A673 (cell line): ENCODE data around the gene THSD7B. TPM values are rescaled to one million over a fixed set of nuclear protein-coding genes. Genes with fewer than 3 reads are reported as not detected.
"Not testable (repeated sequence)": the region's sequence is repeated elsewhere in the genome, so short reads cannot be mapped to it uniquely, and the experiment has no call there.

Experiments used
- BruUV-seq: library from RNA; stranded (reverse); fragments of 400-500 nt; replicated peaks from 2 replicates; lab custom pipeline; 2021; lab: Mats Ljungman, UMichigan
- CTCF ChIA-PET: fragments of 300-600 bp; sonication (Branson Sonifier 250); formaldehyde crosslinking; loops from one replicate; lab custom pipeline; 2022; ENCODE audit warnings: antibody characterized with exemption; lab: Charles Lee
- POLR2A ChIA-PET: fragments of 300-600 bp; sonication (Branson Sonifier 250); formaldehyde crosslinking; loops from one replicate; lab custom pipeline; 2022; ENCODE audit warnings: antibody characterized with exemption; ENCODE audit not compliant: low non-redundant PET; lab: Charles Lee
- DNase-seq: peaks from one replicate; pipeline ENCODE4 v3.0.0-alpha.2; 2015; ENCODE audit warnings: low spot score
- H3K27ac ChIP-seq: fragments of 200-600 bp; sonication (generic); 2 replicates; pipeline ENCODE4 v1.5.1; 2016; ENCODE audit warnings: mixed run types, low read depth, mild to moderate bottlenecking, mixed read lengths, antibody characterized with exemption, low read length; ENCODE audit not compliant: poor library complexity, severe bottlenecking
- H3K27me3 ChIP-seq: fragments of 200-600 bp; sonication (generic); replicated peaks from 2 replicates; pipeline ENCODE4 v1.6.1; 2017; ENCODE audit warnings: mixed run types, low read depth, mild to moderate bottlenecking, mixed read lengths, antibody characterized with exemption, low read length; ENCODE audit not compliant: insufficient read depth, poor library complexity
- H3K36me3 ChIP-seq: fragments of 200-600 bp; sonication (generic); 2 replicates; pipeline ENCODE4 v1.6.1; 2016; ENCODE audit warnings: mixed run types, mild to moderate bottlenecking, mixed read lengths, antibody characterized with exemption, low read length; ENCODE audit not compliant: insufficient read depth, poor library complexity, severe bottlenecking
- H3K4me1 ChIP-seq: fragments of 200-600 bp; sonication (generic); 2 replicates; pipeline ENCODE4 v1.6.1; 2017; ENCODE audit warnings: mixed run types, mild to moderate bottlenecking, mixed read lengths, antibody characterized with exemption, low read length; ENCODE audit not compliant: insufficient read depth, poor library complexity, severe bottlenecking
- H3K4me3 ChIP-seq: fragments of 200-600 bp; sonication (generic); 2 replicates; pipeline ENCODE4 v1.5.1; 2016; ENCODE audit warnings: low read depth, mixed run types, mild to moderate bottlenecking, mixed read lengths, low read length; ENCODE audit not compliant: poor library complexity, severe bottlenecking
- H3K9me3 ChIP-seq: fragments of 200-600 bp; sonication (generic); 2 replicates; pipeline ENCODE4 v1.6.1; 2016; ENCODE audit warnings: mixed run types, low read depth, mild to moderate bottlenecking, mixed read lengths, antibody characterized with exemption, low read length; ENCODE audit not compliant: poor library complexity, severe bottlenecking
- EZH2 ChIP-seq: fragments of 200-600 bp; sonication (generic); IDR thresholded peaks from 2 replicates; pipeline ENCODE4 v1.6.1; 2017; ENCODE audit warnings: borderline replicate concordance, low read depth, mild to moderate bottlenecking, mixed read lengths, antibody characterized with exemption, low read length; ENCODE audit not compliant: poor library complexity, severe bottlenecking
- intact Hi-C: fragments of 100-400 bp; cut with micrococcal nuclease; formaldehyde crosslinking; loops from one replicate; pipeline ENCODE4 v1.10.0; 2022; ENCODE audit not compliant: unreplicated experiment
- total RNA-seq: library from RNA; stranded (reverse); gene quantifications from 2 replicates; pipeline ENCODE4 v1.2.3, GENCODE V29; 2021
- TF ChIP-seq, protein P1 (sequence below): fragments of 300-800, 200-600 bp; sonication (generic); conservative IDR thresholded peaks from 2 replicates; pipeline ENCODE4 v1.5.1; 2017; ENCODE audit warnings: low read depth, mild to moderate bottlenecking, antibody characterized with exemption, low read length, moderate library complexity, mixed read lengths

THSD7B gene
- total RNA-seq, 1 experiment from 2014 or later = not detected

DNA sequence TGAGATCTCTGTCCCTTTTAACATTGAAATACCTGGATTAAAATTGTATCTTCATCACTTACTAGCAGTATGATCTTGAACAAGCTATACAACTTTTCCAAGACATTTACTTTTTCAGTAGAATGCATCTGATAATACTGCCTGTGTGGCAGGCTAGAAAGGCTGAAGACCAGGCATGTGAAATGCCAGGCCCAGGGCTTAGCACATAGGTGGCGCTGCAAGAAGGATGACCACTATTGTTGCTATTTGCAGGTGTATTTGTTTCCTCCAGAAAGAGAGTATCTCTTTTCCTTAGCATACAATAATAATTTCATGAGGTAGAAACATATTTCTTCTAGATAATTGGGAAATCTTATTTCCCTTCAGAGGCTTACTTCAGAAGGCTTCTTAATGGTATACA is 331.3 kb downstream of the THSD7B start:
- no peak for TF ChIP-seq EZH2
- TF ChIP-seq, protein P1, sequence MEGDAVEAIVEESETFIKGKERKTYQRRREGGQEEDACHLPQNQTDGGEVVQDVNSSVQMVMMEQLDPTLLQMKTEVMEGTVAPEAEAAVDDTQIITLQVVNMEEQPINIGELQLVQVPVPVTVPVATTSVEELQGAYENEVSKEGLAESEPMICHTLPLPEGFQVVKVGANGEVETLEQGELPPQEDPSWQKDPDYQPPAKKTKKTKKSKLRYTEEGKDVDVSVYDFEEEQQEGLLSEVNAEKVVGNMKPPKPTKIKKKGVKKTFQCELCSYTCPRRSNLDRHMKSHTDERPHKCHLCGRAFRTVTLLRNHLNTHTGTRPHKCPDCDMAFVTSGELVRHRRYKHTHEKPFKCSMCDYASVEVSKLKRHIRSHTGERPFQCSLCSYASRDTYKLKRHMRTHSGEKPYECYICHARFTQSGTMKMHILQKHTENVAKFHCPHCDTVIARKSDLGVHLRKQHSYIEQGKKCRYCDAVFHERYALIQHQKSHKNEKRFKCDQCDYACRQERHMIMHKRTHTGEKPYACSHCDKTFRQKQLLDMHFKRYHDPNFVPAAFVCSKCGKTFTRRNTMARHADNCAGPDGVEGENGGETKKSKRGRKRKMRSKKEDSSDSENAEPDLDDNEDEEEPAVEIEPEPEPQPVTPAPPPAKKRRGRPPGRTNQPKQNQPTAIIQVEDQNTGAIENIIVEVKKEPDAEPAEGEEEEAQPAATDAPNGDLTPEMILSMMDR = no peak
- ChIA-PET CTCF (no interaction called here), POLR2A (no interaction called here)
- Histone ChIP-seq H3K9me3 (no peaks in the 10 kb centered on the region), H3K4me1 (no peaks in the 10 kb centered on the region), H3K27ac (no peak overlapping the region), H3K36me3 (no peaks in the 10 kb centered on the region), H3K4me3 (no peak overlapping the region), H3K27me3 (no peaks in the 10 kb centered on the region)
- no peak for DNase-seq
- intact Hi-C loops = no loop called here
- BruUV-seq = no TSS peak

DNA sequence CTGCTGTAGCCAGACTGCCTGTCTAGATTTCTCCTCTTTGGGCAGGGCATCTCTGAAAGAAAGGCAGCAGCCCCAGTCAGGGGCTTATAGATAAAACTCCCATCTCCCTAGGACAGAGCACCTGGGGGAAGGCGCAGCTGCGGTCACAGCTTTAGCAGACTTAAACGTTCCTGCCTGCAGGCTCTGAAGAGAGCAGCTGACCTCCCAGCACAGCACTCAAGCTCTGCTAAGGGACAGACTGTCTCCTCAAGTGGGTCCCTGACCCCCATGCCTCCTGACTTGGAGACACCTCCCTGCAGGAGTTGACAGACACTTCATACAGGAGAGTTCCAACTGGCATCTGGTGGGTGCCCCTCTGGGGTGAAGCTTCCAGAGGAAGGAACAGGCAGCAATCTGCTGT is 336.5 kb downstream of the THSD7B start:
- H3K4me3 ChIP-seq, H3K27ac ChIP-seq, POLR2A ChIA-PET, H3K36me3 ChIP-seq, H3K27me3 ChIP-seq, CTCF ChIA-PET, intact Hi-C loops, DNase-seq, H3K9me3 ChIP-seq, BruUV-seq, H3K4me1 ChIP-seq: not testable (repeated sequence)

DNA sequence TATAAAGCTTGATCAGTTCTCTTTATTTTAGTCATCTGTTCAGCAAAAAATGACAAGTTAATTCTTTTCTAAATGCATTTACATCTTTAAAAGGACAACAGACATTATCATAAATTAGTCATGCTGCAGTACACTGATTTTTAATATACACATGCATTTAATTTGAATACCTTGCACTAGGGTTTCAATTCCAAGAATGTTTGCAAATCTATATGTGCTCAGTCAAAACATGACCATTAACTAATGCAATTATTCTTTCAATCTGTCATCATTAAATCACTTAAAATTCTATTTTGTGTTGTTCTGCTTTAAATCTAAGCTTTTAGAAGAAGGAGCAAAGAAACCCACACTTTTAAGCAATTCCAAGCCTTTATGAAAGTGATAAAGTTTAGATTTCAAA is 342.6 kb downstream of the THSD7B start:
- POLR2A ChIA-PET = no interaction called here
- no peak overlapping the region for H3K27ac ChIP-seq
- no peak for DNase-seq
- no peak for TF ChIP-seq EZH2
- TF ChIP-seq, protein P1 = no peak
- BruUV-seq = no TSS peak
- H3K4me1 ChIP-seq = no peaks in the 10 kb centered on the region
- CTCF ChIA-PET = no interaction called here
- no peaks in the 10 kb centered on the region for H3K9me3 ChIP-seq
- no peaks in the 10 kb centered on the region for H3K36me3 ChIP-seq
- no peaks in the 10 kb centered on the region for H3K27me3 ChIP-seq
- no peak overlapping the region for H3K4me3 ChIP-seq
- intact Hi-C loops = no loop called here

DNA sequence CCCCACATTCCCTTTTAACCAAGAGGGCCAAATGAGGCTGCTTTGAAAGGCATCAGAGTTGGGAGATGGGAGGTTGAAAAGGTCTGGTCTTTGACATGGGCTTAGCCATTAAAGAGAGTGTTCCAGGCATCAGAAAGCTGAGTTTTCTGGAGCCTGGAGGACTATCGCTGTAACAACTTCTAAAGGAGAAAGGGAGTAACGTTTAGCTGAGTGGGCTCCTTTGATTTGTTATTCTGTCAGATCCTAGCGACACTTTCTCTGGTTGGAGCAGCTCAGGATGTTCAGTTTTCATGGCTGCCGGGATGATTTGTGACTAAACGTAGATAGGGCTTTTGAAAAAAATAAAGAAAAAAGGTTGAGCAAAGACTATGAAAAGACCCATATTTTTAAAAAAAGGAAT is 346.6 kb downstream of the THSD7B start:
- no TSS peak for BruUV-seq
- DNase-seq = no peak
- Histone ChIP-seq H3K36me3 (no peaks in the 10 kb centered on the region), H3K4me3 (no peak overlapping the region), H3K27ac (no peak overlapping the region), H3K27me3 (no peaks in the 10 kb centered on the region), H3K4me1 (no peaks in the 10 kb centered on the region), H3K9me3 (no peaks in the 10 kb centered on the region)
- POLR2A ChIA-PET = no interaction called here
- TF ChIP-seq EZH2 = no peak
- TF ChIP-seq, protein P1 = no peak
- CTCF ChIA-PET = no interaction called here
- intact Hi-C loops = no loop called here
